Activated naive CD4-positive, alpha-beta T cell treated with Interleukin-2 at 50 U/mL for 16 hours (primary cell): ENCODE measurements around the gene KRTDAP.

Experiments
- DNase-seq: peaks from one replicate; pipeline ENCODE4 v3.0.0-alpha.2; 2020

The KRTDAP gene

GRCh38 chr19:35490364-35490763 lies at the start of gene KRTDAP:
Gene KRTDAP (minus strand): TSS chr19:35490464. CDS start chr19:35490442, 22 bp downstream.
- no peak for DNase-seq

DNA sequence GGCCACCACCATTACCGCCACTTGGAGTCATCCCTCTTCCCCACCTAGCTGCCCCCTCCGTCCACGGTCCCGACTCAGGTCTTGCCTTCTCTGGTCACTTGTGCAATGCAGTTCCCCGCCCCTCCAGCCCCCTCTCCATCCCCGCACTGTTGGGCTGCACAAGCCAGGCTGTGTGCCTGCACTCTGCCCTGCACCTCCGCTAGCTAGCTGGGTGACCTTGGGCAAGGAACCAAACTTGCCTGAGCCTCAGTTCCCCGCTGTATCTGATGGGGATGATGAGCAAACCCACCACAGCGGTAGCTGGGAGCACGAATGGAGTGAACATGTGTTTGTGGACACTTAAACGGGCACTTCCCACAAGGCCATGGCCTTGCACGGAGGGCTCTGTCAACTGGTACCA lies 49.6 kb upstream of the KRTDAP start:
- no peak for DNase-seq

- DNase-seq: no peak
Measured at GRCh38 chr19:35539314-35539713, 49.0 kb upstream of the KRTDAP start.

- no peak for DNase-seq
Measured at GRCh38 chr19:35534803-35535480, 44.7 kb upstream of the KRTDAP start.

DNA sequence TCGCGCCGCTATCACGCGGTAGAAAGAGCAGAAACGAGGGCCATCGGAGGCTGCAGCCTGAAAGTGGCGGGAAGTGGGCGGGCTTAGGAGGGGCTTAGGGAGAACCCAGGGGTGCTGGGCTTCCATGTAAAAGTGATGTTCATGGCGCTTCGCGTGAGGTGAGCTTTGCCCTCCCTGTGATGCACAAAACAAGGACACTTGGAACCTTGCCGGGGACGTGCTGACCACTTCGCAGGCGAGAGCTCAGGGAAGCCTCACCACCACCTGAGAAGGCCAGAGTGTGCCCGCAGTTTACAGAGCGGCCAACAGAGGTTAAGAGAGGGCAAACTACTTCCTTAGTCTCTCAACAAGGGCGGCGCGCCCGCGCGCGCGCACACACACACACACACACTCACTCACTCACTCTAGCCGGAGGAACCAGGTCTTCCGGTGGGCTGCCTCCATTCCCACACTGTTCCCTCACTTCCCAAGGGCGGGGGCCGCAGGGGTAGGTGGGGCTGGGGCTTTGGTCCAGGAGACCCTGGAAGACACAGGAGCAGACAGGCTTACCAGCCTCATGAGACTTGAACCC lies 43.6 kb upstream of the KRTDAP start:
- DNase-seq: peak; percentile 7

DNA sequence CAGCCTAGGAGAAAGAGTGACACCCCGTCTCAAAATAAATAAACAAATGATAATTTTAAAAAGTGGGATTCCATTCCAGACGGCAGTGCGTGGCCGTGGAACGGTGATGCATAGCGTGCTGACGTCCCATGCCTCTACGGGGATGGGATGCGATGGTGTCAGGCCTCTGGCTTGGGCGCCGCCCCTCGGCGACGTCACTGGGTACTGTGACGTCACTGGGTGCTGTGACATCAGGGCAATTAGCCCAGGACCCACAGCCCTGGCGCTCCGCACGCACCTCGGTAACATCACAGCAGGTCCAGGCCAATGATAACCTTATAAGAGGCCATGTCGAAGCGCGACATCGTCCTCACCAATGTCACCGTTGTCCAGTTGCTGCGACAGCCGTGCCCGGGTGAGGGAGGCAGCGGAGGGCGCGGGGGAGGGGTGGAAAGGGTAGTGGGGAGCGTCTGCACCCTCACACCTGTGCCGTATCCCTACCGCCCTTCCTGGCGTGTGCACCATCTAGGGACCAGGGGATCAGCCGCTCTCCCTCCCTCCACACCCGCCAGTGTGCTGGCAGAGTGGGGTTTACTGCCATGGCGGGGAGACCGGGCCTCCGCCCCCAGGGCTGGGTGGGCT lies 43.0 kb upstream of the KRTDAP start, which contains the start of gene GAPDHS:
GAPDHS (plus strand) TSS at position 256 of the 621 bp plus-strand sequence; CDS start at position 328, 72 bp downstream.
- DNase-seq: no peak

DNA sequence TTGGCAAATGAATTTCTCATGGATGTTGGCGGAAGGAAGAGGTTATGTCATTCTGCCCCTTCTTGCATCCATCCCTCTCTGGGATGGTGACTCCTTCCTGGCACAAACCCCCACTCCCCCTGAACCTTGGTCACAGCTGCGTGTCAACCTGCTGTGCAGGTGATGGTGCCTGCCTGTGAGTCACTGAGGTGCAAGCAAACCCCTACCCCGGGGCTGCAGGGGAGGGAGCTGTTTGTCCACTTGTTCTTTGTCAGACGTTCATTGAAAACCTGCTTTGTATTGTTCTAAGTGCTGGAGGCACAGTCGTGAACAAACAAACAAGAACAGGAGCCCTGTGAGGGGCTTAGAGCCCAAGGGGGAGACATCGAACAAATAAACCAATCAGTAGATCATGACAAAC lies 41.0 kb upstream of the KRTDAP start:
- DNase-seq: no peak

DNA sequence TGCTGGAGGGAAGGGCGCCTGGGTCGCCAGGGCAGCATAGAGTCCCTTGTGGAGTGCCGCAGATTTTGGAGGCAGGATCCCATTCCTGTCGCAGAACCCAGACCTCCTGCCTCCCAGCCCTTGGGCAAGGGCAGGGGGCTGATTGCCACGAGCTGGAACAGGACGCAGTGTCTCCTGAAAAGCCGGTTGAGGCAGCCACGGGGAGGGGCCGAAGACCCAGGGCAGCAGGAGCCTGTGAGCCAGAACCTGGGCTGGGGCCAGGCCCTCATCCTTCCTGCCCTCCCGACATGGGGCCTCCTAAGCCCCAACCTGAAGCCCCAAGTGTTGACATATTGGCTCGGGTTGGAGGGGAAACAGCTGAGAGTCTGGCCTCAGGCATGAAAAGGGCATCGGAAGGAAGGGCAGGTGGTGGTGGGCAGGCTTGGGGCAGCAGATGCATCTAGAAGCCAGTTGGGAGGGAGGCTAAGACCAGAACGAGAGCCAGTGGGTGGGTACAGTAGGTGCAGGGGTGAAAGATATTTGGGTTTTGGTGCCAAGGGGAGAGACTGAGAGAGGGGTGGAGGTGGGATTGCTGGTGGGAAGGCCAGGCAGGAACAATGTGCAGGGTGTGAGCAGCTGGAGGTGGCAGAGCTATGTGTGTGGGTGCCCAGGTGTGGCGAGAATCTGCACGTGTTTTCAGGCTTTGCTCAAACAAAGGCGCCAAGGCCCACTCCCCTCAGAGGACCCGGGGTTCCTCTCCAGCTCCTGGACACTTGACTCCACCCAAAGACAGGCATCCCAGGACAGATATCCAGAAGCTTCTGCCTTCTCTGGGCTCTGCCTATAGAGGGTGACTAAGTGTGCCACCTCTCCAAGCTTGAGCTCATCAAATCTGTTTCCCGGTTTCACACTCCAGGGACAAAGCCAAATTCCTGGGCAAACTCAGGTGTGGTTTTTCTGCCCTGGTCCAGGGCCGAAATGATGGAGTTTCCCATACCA lies 39.3 kb upstream of the KRTDAP start:
- DNase-seq: no peak

- DNase-seq: no peak
Measured at GRCh38 chr19:35528218-35529038, 38.2 kb upstream of the KRTDAP start, which contains the start of gene SBSN. Gene SBSN (minus strand): TSS chr19:35528311. CDS start chr19:35528281, 30 bp downstream.

GRCh38 chr19:35525873-35526272 lies 35.6 kb upstream of the KRTDAP start:
- DNase-seq: no peak

DNA sequence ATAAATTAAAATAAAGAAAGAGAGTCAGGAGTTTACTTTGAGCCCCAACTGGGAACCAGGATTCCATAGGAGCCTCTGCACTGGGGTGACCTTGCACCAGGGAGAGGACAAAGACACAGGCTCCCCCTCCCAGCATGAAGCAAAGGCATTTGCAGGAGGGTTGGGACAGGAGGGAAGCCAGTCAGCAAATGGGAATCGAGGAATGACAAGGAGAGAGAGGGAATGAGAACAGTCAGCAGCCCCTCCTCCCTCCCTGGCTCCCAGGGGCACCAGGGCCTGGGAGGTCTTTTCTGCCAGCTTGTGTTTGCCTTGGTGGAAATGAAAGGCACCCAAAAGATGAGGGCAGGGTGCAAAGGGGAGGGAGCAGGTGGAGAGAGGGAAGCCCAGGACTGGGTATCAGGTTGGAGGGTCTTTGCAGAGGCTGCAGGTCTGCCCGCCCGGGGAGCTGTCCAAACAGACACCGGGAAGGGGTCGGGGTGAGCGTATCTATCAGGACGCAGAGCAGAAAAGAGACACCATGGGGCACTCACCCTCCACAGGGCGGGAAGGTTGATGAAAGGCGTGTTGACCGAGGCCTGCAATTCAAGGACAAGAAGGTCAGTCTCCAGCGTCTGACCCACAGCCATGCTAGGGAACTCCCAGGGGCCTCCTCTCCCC lies 34.0 kb upstream of the KRTDAP start:
- no peak for DNase-seq

DNA sequence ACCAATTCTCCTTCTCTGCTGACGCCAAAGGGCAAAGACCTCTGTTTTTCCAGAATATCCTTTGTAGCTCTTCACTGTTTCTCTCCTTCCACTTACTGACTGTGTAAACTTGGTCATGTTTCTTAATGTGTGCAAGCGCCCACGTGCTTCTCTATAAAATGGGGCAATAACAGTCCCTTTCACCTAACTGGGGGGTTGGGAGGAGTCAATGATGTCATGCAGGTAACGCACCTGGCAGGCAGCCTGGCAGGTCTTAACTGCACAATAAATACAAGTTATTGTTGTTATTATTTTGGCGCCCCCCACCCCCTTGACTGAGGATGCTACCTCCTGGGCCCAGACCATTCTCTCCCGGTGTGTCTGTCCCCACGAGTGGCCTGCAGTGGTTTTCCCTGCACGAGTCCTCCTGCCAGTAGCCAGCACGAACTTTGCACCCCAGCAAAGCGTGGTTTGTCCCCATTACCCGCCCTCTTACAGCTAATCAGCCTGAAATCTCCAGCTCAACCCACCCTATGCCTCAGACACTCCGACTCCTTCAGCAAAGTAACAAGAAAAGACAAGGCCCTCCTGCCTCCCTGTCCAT lies 32.6 kb upstream of the KRTDAP start:
- no peak for DNase-seq

GRCh38 chr19:35521124-35521743 lies 31.0 kb upstream of the KRTDAP start:
- no peak for DNase-seq

DNA sequence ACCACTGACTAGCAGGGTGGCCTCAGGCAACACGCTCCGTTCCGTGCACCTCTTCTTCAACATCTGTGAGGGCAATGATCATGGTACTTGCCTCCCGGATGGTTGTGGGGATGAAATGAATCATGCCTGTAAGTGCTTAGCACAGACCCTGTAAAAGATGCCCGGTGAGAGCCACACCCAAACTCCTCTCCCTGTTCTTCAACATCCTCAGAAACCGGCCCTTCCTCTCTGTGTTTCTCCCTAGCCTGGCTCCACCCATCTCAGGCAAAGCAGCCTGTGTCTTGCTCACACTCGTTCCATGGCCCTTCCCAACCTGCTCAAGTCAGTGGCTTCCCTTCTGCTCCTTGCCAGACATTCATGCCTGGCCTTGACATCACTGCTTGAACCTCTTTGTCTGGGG lies 29.0 kb upstream of the KRTDAP start:
- DNase-seq: no peak

DNA sequence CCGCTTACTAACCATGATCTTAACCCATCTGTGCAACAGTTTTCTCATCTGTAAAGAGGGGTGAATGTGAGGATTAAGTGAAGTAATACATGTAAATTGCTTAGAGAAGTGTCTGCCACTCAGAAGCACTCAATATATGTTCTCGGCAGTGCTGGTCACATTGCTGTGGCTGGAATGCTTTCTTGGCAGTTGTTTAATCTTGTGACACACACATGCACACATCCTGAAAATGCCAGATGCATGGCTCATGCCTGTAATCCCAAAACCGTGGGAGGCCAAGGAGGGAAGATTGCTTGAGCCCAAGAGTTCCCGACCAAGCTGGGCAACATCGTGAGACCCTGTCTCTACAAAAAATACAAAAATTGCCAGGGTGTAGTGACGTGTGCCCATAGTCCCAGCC lies 28.0 kb upstream of the KRTDAP start:
- DNase-seq: no peak

DNA sequence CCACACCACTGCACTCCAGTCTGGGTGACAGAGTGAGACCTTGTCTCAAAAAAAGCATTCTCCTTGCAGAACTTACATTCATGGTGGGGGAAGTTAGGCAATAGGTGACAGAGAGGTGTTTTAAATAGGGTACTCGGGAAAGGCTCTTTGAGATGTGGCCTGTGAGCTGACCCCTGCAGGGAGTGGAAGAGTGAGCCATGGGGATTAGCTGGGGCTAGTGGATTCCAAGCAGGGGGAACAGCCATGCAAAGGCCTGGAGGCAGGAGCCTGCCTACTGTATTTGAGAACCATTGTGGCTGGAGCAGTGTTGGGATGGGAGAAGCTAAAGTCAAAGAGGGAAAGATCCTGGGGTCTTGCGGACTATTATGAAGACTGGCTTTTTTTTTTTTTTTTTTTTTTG lies 27.1 kb upstream of the KRTDAP start:
- no peak for DNase-seq

- no peak for DNase-seq
Measured at GRCh38 chr19:35516310-35516709, 26.0 kb upstream of the KRTDAP start.

GRCh38 chr19:35514282-35514809 lies 24.1 kb upstream of the KRTDAP start:
- DNase-seq: no peak

GRCh38 chr19:35513628-35514281 lies 23.5 kb upstream of the KRTDAP start, which contains the start of gene DMKN:
Gene DMKN (minus strand): TSS chr19:35513649. CDS start chr19:35513475, 174 bp downstream.
- DNase-seq: no peak
